Measurements from ENCODE around the gene ASPA. TPM values are rescaled to one million over a fixed set of nuclear protein-coding genes. Genes with fewer than 3 reads are reported as not detected.

The ASPA gene
- total RNA-seq, 6 experiments from 2014 or later = not detected

DNA sequence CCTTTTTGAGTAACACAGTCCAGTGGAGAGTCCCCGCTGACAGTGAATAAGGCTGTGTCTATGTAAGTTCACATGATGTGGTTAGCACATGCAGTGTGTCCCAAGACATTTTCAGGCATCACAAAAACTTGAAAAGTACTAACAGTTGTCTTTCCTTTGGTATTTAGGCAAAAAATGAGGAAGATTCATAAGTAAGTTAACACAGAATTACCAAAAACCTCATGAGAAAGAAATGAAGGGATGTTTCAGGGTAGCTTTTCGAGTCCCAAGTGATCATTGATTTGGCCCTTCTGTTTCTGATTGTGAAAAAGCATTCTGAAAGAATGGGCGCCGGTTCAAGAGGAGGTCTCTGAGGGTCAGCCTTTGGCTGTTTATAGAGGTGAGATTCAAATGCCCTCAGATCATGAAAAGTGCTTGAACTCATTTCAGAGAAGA, 529 bp upstream of the ASPA start:
- no peaks in the 10 kb centered on the region for H3K36me3 Mint-ChIP-seq (ENCODE audit: low read depth)
- no peaks in the 10 kb centered on the region for H3K9me3 Mint-ChIP-seq
- H3K27me3 Mint-ChIP-seq (ENCODE audit: insufficient read depth) = peaks cover 14% of the 10 kb centered on the region
- no peak overlapping the region for H3K4me3 Mint-ChIP-seq
- H3K27ac Mint-ChIP-seq = no peak overlapping the region; the same call in 1 of the 2 replicates
- H3K4me1 Mint-ChIP-seq (ENCODE audit: low read depth) = peaks cover 20% of the 10 kb centered on the region
- DNase-seq = no peak
- TF ChIP-seq, protein P1, sequence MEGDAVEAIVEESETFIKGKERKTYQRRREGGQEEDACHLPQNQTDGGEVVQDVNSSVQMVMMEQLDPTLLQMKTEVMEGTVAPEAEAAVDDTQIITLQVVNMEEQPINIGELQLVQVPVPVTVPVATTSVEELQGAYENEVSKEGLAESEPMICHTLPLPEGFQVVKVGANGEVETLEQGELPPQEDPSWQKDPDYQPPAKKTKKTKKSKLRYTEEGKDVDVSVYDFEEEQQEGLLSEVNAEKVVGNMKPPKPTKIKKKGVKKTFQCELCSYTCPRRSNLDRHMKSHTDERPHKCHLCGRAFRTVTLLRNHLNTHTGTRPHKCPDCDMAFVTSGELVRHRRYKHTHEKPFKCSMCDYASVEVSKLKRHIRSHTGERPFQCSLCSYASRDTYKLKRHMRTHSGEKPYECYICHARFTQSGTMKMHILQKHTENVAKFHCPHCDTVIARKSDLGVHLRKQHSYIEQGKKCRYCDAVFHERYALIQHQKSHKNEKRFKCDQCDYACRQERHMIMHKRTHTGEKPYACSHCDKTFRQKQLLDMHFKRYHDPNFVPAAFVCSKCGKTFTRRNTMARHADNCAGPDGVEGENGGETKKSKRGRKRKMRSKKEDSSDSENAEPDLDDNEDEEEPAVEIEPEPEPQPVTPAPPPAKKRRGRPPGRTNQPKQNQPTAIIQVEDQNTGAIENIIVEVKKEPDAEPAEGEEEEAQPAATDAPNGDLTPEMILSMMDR (IDR thresholded peaks at IDR 0.05) = no peak

DNA sequence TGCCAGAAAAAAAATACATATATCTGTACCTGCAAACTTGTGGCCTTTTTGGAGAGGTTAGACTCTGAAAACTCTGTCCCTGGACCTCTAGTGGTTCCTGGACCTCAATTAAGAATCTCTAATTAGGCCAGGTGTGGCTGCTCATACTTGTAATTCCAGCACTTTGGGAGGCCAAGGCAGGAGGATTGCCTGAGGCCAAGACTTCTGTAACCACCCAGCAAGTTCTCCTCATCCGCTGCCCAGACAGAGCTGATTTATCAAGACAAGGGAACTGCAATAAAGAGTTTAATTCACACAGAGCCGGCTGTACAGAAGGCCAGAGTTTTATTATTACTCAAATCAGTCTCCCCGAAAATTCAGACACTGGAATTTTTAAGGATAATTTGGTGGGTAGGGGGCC, 4.2 kb downstream of the ASPA start:
- no peak for DNase-seq
- no peaks in the 10 kb centered on the region for H3K36me3 Mint-ChIP-seq (ENCODE audit: low read depth)
- H3K9me3 Mint-ChIP-seq = no peaks in the 10 kb centered on the region
- TF ChIP-seq, protein P1 (IDR thresholded peaks at IDR 0.05) = no peak
- H3K27ac Mint-ChIP-seq = no peak overlapping the region
- H3K4me1 Mint-ChIP-seq (ENCODE audit: low read depth) = peaks cover 15% of the 10 kb centered on the region
- H3K4me3 Mint-ChIP-seq = no peak overlapping the region
- peaks cover 15% of the 10 kb centered on the region for H3K27me3 Mint-ChIP-seq (ENCODE audit: insufficient read depth)

DNA sequence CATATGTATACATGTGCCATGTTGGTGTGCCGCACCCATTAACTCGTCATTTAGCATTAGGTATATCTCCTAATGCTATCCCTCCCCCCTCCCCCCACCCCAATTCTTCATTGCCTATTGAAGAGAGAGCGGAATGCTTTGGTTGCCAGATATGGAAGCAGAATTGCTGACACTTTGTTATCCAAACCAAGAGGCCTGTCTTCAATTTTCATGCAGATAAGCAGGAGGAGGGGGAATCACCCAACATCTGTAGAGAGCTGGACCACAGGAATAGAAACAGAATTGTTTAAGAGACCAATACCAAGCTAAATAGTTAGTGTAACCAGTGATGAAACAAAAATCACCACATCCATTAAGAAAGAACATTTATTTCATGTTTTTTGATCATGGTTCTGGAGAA, 7.1 kb downstream of the ASPA start:
- H3K27me3 Mint-ChIP-seq (ENCODE audit: insufficient read depth) = peaks cover 17% of the 10 kb centered on the region
- H3K9me3 Mint-ChIP-seq = no peaks in the 10 kb centered on the region
- no peaks in the 10 kb centered on the region for H3K4me1 Mint-ChIP-seq (ENCODE audit: low read depth)
- H3K27ac Mint-ChIP-seq = no peak overlapping the region
- no peaks in the 10 kb centered on the region for H3K36me3 Mint-ChIP-seq (ENCODE audit: low read depth)
- TF ChIP-seq, protein P1 (IDR thresholded peaks at IDR 0.05) = no peak
- no peak overlapping the region for H3K4me3 Mint-ChIP-seq
- DNase-seq = no peak

DNA sequence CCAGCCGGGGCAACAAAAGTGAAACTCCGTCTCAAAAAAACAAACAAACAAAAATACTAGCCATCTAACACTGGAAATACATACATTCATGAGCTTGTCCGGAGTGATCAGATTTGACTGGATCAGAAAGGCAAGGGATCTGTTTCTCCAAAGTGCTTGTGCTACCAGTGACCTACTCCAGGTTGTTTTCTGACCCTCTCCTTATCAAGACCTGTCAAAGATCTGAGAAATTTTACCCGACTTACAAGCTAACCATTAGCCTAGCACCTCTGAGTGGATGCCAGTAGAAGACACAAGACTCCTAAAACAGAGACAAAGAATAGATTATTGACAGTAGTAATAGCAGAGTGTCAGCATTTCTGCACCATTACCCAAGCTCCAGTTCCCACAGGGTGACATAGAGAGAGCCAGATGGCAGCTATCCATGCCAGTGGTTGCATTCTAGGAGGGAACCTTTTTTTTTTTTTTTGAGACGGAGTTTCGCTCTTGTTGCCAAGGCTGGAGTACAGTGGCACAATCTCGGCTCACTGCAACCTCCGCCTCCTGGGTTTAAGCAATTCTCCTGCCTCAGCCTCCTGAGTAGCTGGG, 9.8 kb downstream of the ASPA start:
- TF ChIP-seq, protein P1 (IDR thresholded peaks at IDR 0.05) = no peak
- no peaks in the 10 kb centered on the region for H3K4me1 Mint-ChIP-seq (ENCODE audit: low read depth)

DNA sequence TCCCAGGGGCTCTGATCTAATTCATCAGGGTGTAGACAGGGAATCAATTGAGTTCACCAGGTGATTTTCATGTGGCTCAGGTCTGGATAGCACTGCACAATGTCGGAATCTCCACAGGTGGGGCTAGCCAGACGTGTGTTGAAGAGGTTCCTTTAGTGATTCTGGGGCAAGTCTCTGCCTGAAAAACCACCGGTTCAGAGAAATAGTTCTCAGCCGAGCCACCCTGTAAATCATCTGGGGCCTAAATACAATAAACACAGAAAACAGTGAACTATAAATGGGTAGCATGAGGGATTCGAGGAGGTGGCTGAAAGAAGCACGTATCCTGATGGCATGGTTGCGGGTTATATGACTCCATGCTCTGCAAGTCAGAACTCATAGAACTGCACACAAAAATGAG, 21.3 kb downstream of the ASPA start:
- no peak overlapping the region for H3K27ac Mint-ChIP-seq
- no peak overlapping the region for H3K4me3 Mint-ChIP-seq
- peaks cover 6% of the 10 kb centered on the region for H3K27me3 Mint-ChIP-seq (ENCODE audit: insufficient read depth)
- TF ChIP-seq, protein P1 (IDR thresholded peaks at IDR 0.05) = no peak
- H3K9me3 Mint-ChIP-seq = peaks cover 8% of the 10 kb centered on the region; the same call in 1 of the 2 replicates
- peaks cover 5% of the 10 kb centered on the region; the same call in 1 of the 2 replicates for H3K36me3 Mint-ChIP-seq (ENCODE audit: low read depth)
- no peak for DNase-seq
- H3K4me1 Mint-ChIP-seq (ENCODE audit: low read depth) = 0 out of 2 replicates have a peak, but pooled peaks cover 7% of the 10 kb centered on the region

More for the DNA sequence above, 9.8 kb downstream of the ASPA start:
- Mint-ChIP-seq H3K9me3 (no peaks in the 10 kb centered on the region), H3K4me3 (no peak overlapping the region), H3K27me3 (ENCODE audit: insufficient read depth) (peaks cover 14% of the 10 kb centered on the region; the same call in 1 of the 2 replicates), H3K36me3 (ENCODE audit: low read depth) (no peaks in the 10 kb centered on the region), H3K27ac (no peak overlapping the region)
- no peak for DNase-seq

Measured in HFFc6 (cell line).